ENCODE measurements around the gene DTX4. TPM values are rescaled to one million over a fixed set of nuclear protein-coding genes. Genes with fewer than 3 reads are reported as not detected.

DTX4 gene
- total RNA-seq, 1 donor from 2014 or later, result 24.2 TPM

DNA sequence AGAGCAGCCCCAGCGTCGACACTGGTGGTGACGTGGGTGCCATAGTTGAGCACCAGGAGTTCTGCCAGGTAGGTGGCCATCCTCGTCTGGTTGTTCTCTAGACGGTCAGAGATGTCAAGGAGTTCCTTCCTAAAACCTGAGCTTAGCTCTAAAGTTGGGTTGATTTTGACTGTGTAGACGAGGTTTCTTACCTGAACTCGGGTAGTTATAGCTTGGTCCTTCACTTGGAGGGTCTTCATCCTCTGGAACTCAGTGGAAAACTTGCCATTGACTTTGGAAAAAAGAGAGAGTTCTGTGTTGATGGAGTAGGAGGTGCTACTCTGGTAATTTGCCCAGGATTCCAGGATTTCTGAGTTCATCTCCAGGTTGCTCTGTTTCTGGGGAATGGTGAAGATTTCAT, 40.3 kb downstream of the DTX4 start:
- intact Hi-C loops (cut with micrococcal nuclease), result loop anchor here (1.0 to 10.0 kb wide), 3 partner anchors 40 to 1787 kb away; partner anchors contain the start of genes DTX4 and SLC43A3
- peaks cover 95% of the 10 kb centered on the region for H3K4me1 Mint-ChIP-seq
- H3K27ac Mint-ChIP-seq, result peak overlapping the region; percentile 93
- peaks cover 53% of the 10 kb centered on the region for H3K36me3 Mint-ChIP-seq (ENCODE audit: low read depth)
- peak overlapping the region; percentile 98 for H3K4me3 Mint-ChIP-seq
- ChIA-PET CTCF (interaction anchor here (0.9 to 3.7 kb wide), 9 partner anchors 9 to 217 kb away, joined by 3 to 27 read pairs (median 7); partner anchors contain the start of gene DTX4), POLR2A (interaction anchor here (0.9 to 7.0 kb wide), 16 partner anchors 8 to 635 kb away, joined by 3 to 100 read pairs (median 5); partner anchors contain the start of genes DTX4 and LPXN)
- no peaks in the 10 kb centered on the region for H3K27me3 Mint-ChIP-seq
- H3K9me3 Mint-ChIP-seq, result no peaks in the 10 kb centered on the region
- ATAC-seq (ENCODE audit: low read depth) (no peak), DNase-seq (no peak)
- TF ChIP-seq, protein P1, sequence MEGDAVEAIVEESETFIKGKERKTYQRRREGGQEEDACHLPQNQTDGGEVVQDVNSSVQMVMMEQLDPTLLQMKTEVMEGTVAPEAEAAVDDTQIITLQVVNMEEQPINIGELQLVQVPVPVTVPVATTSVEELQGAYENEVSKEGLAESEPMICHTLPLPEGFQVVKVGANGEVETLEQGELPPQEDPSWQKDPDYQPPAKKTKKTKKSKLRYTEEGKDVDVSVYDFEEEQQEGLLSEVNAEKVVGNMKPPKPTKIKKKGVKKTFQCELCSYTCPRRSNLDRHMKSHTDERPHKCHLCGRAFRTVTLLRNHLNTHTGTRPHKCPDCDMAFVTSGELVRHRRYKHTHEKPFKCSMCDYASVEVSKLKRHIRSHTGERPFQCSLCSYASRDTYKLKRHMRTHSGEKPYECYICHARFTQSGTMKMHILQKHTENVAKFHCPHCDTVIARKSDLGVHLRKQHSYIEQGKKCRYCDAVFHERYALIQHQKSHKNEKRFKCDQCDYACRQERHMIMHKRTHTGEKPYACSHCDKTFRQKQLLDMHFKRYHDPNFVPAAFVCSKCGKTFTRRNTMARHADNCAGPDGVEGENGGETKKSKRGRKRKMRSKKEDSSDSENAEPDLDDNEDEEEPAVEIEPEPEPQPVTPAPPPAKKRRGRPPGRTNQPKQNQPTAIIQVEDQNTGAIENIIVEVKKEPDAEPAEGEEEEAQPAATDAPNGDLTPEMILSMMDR (IDR thresholded peaks at IDR 0.05), result no peak

DNA sequence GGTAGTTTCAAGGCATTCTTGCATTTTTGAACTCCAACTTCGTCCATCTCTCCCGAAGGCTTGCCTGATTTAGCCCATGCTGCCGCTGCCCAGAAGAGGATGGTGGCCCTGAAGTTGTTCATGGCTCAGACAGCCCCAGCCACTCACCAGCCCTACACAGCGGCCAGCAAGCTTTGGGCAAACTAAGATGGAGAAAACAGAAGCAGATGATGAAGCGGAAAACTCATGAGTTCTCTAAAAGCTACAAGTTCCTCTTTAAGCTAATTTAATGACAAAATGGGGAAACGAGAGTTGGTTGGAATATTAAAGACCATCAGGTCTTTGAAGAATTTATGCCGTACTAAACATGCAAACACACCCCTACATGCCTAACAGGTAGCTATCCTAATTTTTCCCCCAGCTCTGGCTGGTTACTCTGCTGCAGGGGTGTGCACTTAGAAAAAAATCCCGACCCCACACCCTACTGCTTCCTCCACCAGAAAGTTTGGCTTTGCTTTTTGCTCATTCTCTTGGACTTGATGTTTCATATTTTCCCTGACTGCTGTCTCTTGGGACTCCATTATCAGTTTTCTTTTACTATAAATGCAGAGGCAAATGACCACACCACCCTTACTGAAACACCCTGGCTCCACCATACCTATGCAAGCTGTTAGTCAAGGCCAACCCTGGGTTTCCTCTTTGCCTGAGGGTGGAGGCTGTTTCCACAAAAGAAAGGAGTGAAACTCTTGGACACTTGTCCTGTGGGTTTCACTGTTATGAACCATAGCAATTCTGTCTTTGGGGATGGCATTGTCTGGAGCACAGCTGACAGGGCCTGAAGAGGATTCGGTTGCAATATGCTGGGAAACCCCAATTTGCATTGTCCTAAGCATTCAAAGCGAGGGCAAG, 41.1 kb downstream of the DTX4 start, which contains the start of gene MPEG1:
TSS of gene MPEG1 (minus strand) at position 184 of the 888 bp plus-strand sequence. CDS start at position 122, 62 bp downstream.
- Mint-ChIP-seq H3K4me3 (peak within 1 kb of the TSS; percentile 98), H3K9me3 (no peaks in the 10 kb centered on the region), H3K27me3 (no peaks in the 10 kb centered on the region), H3K4me1 (peaks cover 95% of the 10 kb centered on the region), H3K27ac (peak within 1 kb of the TSS; percentile 93), H3K36me3 (ENCODE audit: low read depth) (peaks cover 46% of the 10 kb centered on the region)
- ChIA-PET CTCF (interaction anchor here (0.6 to 3.7 kb wide), 11 partner anchors 9 to 216 kb away, joined by 3 to 27 read pairs (median 5); partner anchors contain the start of gene DTX4), POLR2A (interaction anchor here (0.5 to 7.0 kb wide), 20 partner anchors 9 to 1788 kb away, joined by 3 to 100 read pairs (median 4); partner anchors contain the start of genes DTX4, FAM111A, FAM111B and LPXN)
- DNase-seq, result peak; percentile 47
- peak; percentile 45 for ATAC-seq (ENCODE audit: low read depth)
- TF ChIP-seq, protein P1 (IDR thresholded peaks at IDR 0.05), result no peak
- intact Hi-C loops (cut with micrococcal nuclease), result loop anchor here (1.0 to 10.0 kb wide), 4 partner anchors 41 to 1788 kb away; partner anchors contain the start of genes DTX4 and SLC43A3

DNA sequence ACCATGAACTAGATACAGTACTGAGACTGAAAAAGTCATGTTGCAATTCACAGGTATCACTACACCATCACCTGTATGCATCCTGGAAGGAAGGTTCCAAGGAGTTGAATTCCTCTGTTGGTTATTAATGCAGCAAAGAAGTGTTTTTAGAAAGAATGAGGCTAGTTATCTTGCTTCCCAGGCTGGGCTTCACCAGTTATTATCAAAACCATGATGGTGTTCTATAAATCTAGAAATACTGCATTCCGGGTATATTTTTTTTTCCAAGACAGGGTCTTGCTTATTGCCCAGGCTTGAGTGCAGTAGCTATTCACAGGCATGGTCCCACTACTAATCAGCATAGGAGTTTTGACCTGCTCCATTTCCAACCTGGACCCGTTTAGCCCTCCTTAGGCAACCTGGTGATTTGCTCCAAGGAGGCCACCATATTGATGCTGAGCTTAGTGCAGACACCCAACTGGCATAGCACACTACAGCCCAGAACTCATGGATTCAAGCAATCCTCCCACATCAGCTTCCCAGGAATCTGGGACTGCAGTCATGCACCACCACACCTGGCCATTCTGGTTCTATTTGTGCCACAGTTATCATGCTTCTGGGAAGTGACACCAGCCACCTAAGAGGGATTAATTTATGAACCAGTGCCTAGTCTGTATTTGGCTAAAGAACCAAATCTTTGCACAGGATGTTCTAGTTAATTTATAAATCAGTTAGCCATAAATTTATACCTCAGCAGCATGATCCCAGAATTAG, 42.4 kb downstream of the DTX4 start:
- intact Hi-C loops (cut with micrococcal nuclease), result loop anchor here (10.0 kb wide), 1 partner anchor 1790 kb away; the partner anchor contains the start of gene SLC43A3
- Mint-ChIP-seq H3K9me3 (no peaks in the 10 kb centered on the region), H3K27me3 (no peaks in the 10 kb centered on the region), H3K4me1 (peaks cover 95% of the 10 kb centered on the region), H3K4me3 (no peak overlapping the region), H3K27ac (peak overlapping the region; percentile 93), H3K36me3 (ENCODE audit: low read depth) (peaks cover 32% of the 10 kb centered on the region)
- ChIA-PET CTCF (interaction anchor here (1.2 to 2.5 kb wide), 3 partner anchors 8 to 58 kb away, joined by 5 to 12 read pairs (median 9); partner anchors contain the start of gene DTX4), POLR2A (interaction anchor here (2.4 to 7.0 kb wide), 4 partner anchors 8 to 637 kb away, joined by 15 to 100 read pairs (median 68); partner anchors contain the start of genes DTX4 and LPXN)
- no peak for ATAC-seq (ENCODE audit: low read depth)
- TF ChIP-seq, protein P1 (IDR thresholded peaks at IDR 0.05), result no peak
- no peak for DNase-seq

DNA sequence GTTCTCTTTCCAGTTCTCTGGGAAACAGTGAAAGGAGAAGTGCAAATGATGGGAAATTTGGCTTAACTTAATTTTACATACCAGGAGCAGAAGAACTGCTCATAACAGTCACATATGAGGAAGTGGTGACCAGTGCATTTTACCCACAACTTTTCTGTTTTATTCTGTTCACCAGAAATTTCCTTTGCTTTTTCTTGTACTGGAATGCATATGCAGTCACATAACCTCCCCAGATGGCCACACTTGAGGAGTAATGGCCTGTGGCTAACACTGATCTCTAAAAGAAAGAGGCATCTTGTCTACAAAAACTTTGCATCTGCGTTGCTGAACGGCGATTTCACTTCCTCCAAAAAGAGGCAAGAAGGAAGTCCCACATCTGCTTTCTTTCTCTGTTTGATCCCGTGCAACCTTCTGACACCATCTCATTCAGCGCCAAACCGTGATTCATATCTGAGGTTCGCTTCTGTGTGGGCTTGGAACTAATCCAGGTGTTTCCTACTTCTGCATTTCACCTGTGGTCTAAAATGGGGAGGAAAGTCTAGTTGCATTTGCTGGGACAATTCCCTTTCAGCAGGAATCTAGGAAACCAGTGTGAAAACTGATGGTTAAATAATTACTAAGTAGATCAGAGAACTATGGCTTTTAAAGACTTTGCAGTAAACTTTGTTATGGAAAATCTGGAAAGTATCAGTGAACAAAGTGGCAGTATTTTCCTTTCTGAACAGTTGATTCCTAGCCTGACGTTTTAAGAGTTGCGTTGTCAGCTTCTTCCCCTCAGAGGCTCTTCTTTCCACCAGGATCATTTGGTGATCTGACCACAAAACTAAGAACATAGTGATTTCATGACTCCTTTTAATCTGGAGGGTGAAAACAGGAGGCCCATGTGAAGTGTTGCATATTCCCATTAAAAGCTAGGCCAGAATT, 45.0 kb downstream of the DTX4 start:
- ChIA-PET CTCF (no interaction called here), POLR2A (interaction anchor here (0.6 to 3.0 kb wide), 8 partner anchors 8 to 114 kb away, joined by 3 to 18 read pairs (median 4); partner anchors contain the start of gene DTX4)
- H3K27ac Mint-ChIP-seq, result peak overlapping the region; percentile 91
- peaks cover 8% of the 10 kb centered on the region for H3K36me3 Mint-ChIP-seq (ENCODE audit: low read depth)
- ATAC-seq (ENCODE audit: low read depth) (peak; percentile 69), DNase-seq (peak; percentile 35)
- H3K9me3 Mint-ChIP-seq, result no peaks in the 10 kb centered on the region
- intact Hi-C loops (cut with micrococcal nuclease), result loop anchor here (1.0 to 10.0 kb wide), 9 partner anchors 9 to 1792 kb away; partner anchors contain the start of genes FAM111A, OSBP and SLC43A3
- H3K4me1 Mint-ChIP-seq, result peaks cover 100% of the 10 kb centered on the region
- H3K27me3 Mint-ChIP-seq, result no peaks in the 10 kb centered on the region
- TF ChIP-seq, protein P1 (IDR thresholded peaks at IDR 0.05), result no peak
- peak overlapping the region; percentile 52 for H3K4me3 Mint-ChIP-seq
